ENCODE measurements around the gene FEM1C. TPM values are rescaled to one million over a fixed set of nuclear protein-coding genes. Genes with fewer than 3 reads are reported as not detected.

FEM1C gene
- total RNA-seq, 1 donor from 2014 or later: 24.1 TPM

DNA sequence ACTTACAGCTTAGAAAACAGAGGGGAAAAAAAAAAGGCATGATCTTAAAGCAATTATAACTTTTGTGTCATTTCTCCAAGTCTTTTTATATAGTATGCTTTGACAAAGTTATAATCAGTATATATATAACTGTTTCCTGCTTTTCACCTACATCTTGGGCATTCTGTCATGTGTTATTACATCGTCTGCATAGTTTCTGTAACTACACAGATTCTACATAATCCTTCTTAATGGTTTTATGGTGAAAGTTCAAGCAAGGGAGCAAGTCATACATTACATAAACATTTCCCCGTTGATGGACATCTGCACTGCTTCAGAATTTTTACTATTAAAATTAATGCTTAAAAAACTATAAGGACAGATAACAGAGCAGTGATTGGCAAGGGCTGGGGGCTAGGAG is 12.1 kb downstream of the FEM1C start:
- DNase-seq (no peak), ATAC-seq (no peak)
- Histone ChIP-seq H3K36me3 (no peaks in the 10 kb centered on the region), H3K27me3 (ENCODE audit: low read depth) (no peaks in the 10 kb centered on the region), H3K27ac (no peak overlapping the region), H3K9me3 (peaks cover 4% of the 10 kb centered on the region), H3K4me3 (no peak overlapping the region), H3K4me1 (peaks cover 64% of the 10 kb centered on the region)
- intact Hi-C loops (cut with DNase I): no loop called here
- TF ChIP-seq, protein P1, sequence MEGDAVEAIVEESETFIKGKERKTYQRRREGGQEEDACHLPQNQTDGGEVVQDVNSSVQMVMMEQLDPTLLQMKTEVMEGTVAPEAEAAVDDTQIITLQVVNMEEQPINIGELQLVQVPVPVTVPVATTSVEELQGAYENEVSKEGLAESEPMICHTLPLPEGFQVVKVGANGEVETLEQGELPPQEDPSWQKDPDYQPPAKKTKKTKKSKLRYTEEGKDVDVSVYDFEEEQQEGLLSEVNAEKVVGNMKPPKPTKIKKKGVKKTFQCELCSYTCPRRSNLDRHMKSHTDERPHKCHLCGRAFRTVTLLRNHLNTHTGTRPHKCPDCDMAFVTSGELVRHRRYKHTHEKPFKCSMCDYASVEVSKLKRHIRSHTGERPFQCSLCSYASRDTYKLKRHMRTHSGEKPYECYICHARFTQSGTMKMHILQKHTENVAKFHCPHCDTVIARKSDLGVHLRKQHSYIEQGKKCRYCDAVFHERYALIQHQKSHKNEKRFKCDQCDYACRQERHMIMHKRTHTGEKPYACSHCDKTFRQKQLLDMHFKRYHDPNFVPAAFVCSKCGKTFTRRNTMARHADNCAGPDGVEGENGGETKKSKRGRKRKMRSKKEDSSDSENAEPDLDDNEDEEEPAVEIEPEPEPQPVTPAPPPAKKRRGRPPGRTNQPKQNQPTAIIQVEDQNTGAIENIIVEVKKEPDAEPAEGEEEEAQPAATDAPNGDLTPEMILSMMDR (IDR thresholded peaks at IDR 0.05): no peak

DNA sequence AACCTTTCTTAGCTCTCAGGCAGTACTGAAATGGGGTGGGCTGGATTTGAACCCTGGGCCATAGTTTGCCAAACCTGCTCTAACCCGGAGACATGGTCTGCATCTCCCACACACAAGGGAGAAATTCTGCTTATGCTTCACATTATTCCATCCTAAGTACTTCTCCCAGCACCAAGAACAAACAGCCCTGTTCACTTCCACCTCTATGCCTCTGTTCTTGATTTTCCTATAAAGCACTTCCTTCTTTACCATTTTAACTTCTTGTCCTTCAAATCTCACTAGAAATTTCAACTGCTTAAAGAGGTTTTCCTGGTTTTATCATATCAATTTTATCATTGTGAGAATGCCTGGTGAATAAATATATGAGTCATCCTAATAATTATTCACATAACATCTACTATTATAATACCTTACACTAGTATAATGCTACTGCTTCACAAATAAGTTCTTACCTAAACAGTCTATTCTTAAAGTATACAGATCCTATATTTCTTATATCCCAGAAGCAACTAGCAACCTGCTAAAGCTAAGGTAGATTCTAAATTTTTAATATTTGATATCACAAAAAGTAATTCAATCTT is 12.7 kb downstream of the FEM1C start:
- intact Hi-C loops (cut with DNase I): no loop called here
- H3K4me1 ChIP-seq: peaks cover 58% of the 10 kb centered on the region
- ATAC-seq: peak in 1 of 2 donors; percentile 45

DNA sequence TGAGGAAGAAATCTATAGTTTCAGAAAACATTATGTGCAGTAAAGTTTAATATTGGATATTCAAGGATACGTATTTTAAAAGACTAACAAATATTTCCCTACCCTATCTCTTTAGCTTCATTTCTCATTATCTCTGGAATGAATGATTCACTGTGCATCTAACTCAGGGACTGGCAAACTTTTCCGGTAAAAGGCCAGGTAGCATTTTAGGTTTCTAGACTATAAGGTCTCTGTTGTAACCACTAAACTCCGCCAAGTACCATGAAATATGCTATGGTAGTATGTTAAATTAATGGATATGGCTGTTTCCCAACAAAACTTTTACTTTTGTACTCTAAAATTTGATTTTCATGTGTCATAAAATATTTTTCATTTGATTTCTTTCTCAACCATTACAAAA is 13.2 kb downstream of the FEM1C start:
- no peak for DNase-seq
- ATAC-seq: no peak
- no peak overlapping the region for H3K4me3 ChIP-seq
- peaks cover 58% of the 10 kb centered on the region for H3K4me1 ChIP-seq
- no peak overlapping the region for H3K27ac ChIP-seq
- peaks cover 4% of the 10 kb centered on the region for H3K9me3 ChIP-seq
- intact Hi-C loops (cut with DNase I): no loop called here
- H3K36me3 ChIP-seq: no peaks in the 10 kb centered on the region
- H3K27me3 ChIP-seq (ENCODE audit: low read depth): no peaks in the 10 kb centered on the region
- TF ChIP-seq, protein P1 (IDR thresholded peaks at IDR 0.05): no peak

More for the DNA sequence above, 12.7 kb downstream of the FEM1C start:
- Histone ChIP-seq H3K27me3 (ENCODE audit: low read depth) (no peaks in the 10 kb centered on the region), H3K9me3 (peaks cover 4% of the 10 kb centered on the region), H3K27ac (no peak overlapping the region), H3K36me3 (no peaks in the 10 kb centered on the region), H3K4me3 (no peak overlapping the region)
- DNase-seq: no peak
- TF ChIP-seq, protein P1 (IDR thresholded peaks at IDR 0.05): no peak

DNA sequence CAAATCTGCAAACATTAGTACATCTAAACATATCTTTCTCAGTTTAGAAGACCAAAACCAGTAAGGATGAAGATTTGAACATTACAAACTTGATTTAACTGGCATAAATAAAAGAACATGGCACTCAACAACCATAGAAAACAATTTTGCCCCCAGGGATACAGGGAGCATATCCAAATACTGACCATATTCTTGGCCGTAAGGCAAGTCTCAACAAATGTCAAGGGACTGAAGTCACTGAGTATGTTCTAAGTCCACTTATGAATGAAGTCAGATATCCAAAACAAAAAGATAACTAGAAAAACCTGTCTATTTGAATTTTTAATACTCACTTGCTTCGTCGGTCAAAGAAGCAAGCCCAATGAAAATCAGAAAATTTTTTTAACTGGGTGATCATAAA is 14.1 kb downstream of the FEM1C start:
- Histone ChIP-seq H3K27ac (no peak overlapping the region), H3K4me1 (peaks cover 53% of the 10 kb centered on the region)
- peak in 1 of 2 donors; percentile 35 for ATAC-seq

DNA sequence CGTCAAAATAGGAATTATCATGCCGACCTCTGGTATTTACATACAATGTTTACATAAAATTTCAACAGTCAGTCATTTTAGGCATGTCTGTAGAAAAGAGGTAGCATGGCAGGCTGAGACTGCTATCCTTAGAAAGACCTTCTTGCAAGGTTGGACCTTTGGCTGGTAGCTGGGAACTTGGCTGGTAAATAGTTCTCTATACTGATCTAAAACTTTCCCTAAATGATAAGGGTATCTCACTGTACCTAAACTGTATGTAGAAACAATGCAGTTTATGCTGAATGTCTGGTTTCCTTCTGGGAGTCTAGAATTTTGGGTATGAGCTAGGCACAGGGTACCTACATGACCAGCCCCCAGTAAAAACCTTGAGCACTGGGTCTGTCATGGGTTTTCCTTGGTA is 18.0 kb downstream of the FEM1C start:
- peaks cover 29% of the 10 kb centered on the region for H3K4me1 ChIP-seq
- ATAC-seq: no peak
- intact Hi-C loops (cut with DNase I): no loop called here

More for the DNA sequence above, 14.1 kb downstream of the FEM1C start:
- H3K9me3 ChIP-seq: no peaks in the 10 kb centered on the region
- H3K4me3 ChIP-seq: no peak overlapping the region
- no peaks in the 10 kb centered on the region for H3K27me3 ChIP-seq (ENCODE audit: low read depth)
- intact Hi-C loops (cut with DNase I): no loop called here
- H3K36me3 ChIP-seq: peaks cover 2% of the 10 kb centered on the region
- no peak for DNase-seq
- TF ChIP-seq, protein P1 (IDR thresholded peaks at IDR 0.05): no peak

More for the DNA sequence above, 18.0 kb downstream of the FEM1C start:
- no peak overlapping the region for H3K27ac ChIP-seq
- H3K9me3 ChIP-seq: no peaks in the 10 kb centered on the region
- H3K27me3 ChIP-seq (ENCODE audit: low read depth): no peaks in the 10 kb centered on the region
- H3K36me3 ChIP-seq: peaks cover 35% of the 10 kb centered on the region
- TF ChIP-seq, protein P1 (IDR thresholded peaks at IDR 0.05): no peak
- H3K4me3 ChIP-seq: no peak overlapping the region
- no peak for DNase-seq
